HG02763 (cell line): ENCODE measurements around the gene SUGP2.
"Not testable (repeated sequence)": the region's sequence is repeated elsewhere in the genome, so short reads cannot be mapped to it uniquely, and the experiment has no call there.

Source experiments
- ATAC-seq: cut with Tn5 transposase; IDR thresholded peaks from one replicate; pipeline ENCODE4 v1.9.1; 2021; ENCODE audit warnings: mild to moderate bottlenecking, moderate library complexity; ENCODE audit not compliant: unreplicated experiment

The SUGP2 gene

GRCh38 chr19:18961767-18962620, 71.3 kb downstream of the SUGP2 start:
- ATAC-seq: no peak

- ATAC-seq: no peak
These were observed 72.9 kb downstream of the SUGP2 start for GRCh38 chr19:18960370-18960769.

- no peak for ATAC-seq
These were observed 78.3 kb downstream of the SUGP2 start for GRCh38 chr19:18955042-18955441.

- ATAC-seq: no peak
These were observed 79.2 kb downstream of the SUGP2 start for GRCh38 chr19:18954094-18954493.

GRCh38 chr19:18952364-18953003, 80.8 kb downstream of the SUGP2 start:
- ATAC-seq: not testable (repeated sequence)

GRCh38 chr19:18951721-18952281, 81.5 kb downstream of the SUGP2 start:
- ATAC-seq: no peak

GRCh38 chr19:18949858-18950257, 83.5 kb downstream of the SUGP2 start:
- ATAC-seq: no peak

- no peak for ATAC-seq
These were observed 84.4 kb downstream of the SUGP2 start for GRCh38 chr19:18948976-18949356.

GRCh38 chr19:18948075-18948975, 85.0 kb downstream of the SUGP2 start:
- no peak for ATAC-seq

GRCh38 chr19:18946918-18947317, 86.4 kb downstream of the SUGP2 start:
- no peak for ATAC-seq

GRCh38 chr19:18946335-18946734, 87.0 kb downstream of the SUGP2 start:
- ATAC-seq: no peak

GRCh38 chr19:18945297-18945696, 88.0 kb downstream of the SUGP2 start:
- ATAC-seq: no peak

GRCh38 chr19:18943465-18943864, 89.9 kb downstream of the SUGP2 start:
- ATAC-seq: no peak

GRCh38 chr19:18942692-18943091, 90.6 kb downstream of the SUGP2 start:
- ATAC-seq: no peak

- no peak for ATAC-seq
These were observed 91.5 kb downstream of the SUGP2 start for GRCh38 chr19:18941628-18942354.
